Vagina (tissue), 2 donors: ENCODE measurements around the gene NAV2.

Experiments
- CTCF ChIP-seq, 3 experiments: fragments of 450-650 bp in 2 of 3; fragments of 200-600 bp in 1 of 3; sonication (generic) in 1 of 3; IDR thresholded peaks; one replicate each; pipeline ENCODE4 v1.5.1; 2017 to 2019; ENCODE audit warnings: antibody characterized with exemption in 3 of 3, mild to moderate bottlenecking in 2 of 3, moderate library complexity in 2 of 3
- POLR2A ChIP-seq, 2 donors: fragments of 450-650 bp; IDR thresholded peaks; one replicate each; pipeline ENCODE4 v1.6.1; 2017; ENCODE audit warnings: antibody characterized with exemption in 2 of 2, mild to moderate bottlenecking in 2 of 2, moderate library complexity in 2 of 2

- TF ChIP-seq CTCF (IDR thresholded peaks at IDR 0.05) = no peak
- TF ChIP-seq POLR2A (IDR thresholded peaks at IDR 0.05) = no peak
Measured at GRCh38 chr11:19673924-19674729, 38.5 kb upstream of the NAV2 start.
